GM18909 (cell line): ENCODE results near the gene CINP.

Experiments used
- ATAC-seq: cut with Tn5 transposase; IDR thresholded peaks from one replicate; pipeline ENCODE4 v1.9.1; 2021; ENCODE audit warnings: mild to moderate bottlenecking; ENCODE audit not compliant: unreplicated experiment, poor library complexity

The CINP gene

DNA sequence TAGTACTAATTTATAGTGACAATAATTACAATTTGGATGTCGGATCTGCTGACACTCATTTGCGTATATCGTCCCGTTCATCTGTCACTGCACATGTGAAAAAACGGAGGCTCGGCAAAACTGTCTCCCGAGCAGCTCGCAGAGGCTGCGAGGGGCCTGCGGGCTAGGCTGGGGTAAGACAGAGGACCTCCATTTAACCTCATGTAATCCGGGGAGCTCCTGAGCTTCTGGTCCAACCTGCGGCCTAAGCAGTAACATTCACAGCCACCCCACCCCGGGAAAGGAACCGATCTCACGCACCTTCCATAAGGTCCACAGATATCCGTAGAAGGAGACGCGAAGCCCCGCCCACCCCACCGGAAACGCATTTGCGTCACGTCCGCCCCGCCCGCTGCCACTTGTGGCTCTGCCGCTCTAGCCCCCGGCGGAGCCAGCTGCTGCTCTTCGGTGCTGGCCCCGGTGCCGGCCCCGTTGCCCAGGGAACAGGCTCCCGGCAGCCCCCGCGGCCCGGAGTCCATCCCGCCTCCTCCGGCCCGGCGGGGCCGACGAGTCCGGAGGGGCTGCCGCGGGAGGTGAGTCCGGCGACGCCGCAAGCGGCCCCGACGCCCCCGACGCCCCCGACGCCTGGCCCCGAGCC is at the start of gene CINP, which contains the start of gene TECPR2:
TSS of gene CINP (minus strand) at position 346 of the 637 bp plus-strand sequence. CDS start at position 307, 39 bp downstream.
TSS of gene TECPR2 (plus strand) at position 397 of the 637 bp plus-strand sequence. CDS start 13,781 bp downstream, outside the sequence.
- ATAC-seq, result peak; percentile 90

GRCh38 chr14:102408724-102409123 is 46.0 kb upstream of the CINP start:
- ATAC-seq, result no peak

- ATAC-seq, result no peak
Observed at GRCh38 chr14:102407258-102407657, 44.6 kb upstream of the CINP start.

- ATAC-seq, result no peak
Observed at GRCh38 chr14:102403028-102403427, 40.3 kb upstream of the CINP start.

DNA sequence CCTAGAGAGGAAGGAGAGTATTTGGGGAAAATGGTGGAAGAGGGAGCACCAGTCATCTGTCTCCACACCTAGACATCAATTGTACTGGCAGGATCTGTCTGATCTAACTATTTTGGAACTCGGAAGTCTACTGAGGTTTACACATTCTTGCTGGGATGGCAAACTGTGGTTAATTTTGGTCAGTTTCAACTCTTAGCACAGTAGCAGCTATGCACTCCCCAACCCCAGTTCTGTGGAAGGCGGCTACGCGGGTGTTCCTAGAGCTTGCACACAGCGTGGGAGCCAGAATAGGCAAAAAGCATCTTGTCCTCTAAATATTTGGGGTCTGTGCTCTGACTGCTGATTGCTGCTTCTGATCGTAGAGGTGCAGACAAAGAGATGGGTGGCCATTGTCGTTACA is 33.8 kb upstream of the CINP start:
- no peak for ATAC-seq

- ATAC-seq, result no peak
Observed at GRCh38 chr14:102394717-102395375, 32.2 kb upstream of the CINP start.

DNA sequence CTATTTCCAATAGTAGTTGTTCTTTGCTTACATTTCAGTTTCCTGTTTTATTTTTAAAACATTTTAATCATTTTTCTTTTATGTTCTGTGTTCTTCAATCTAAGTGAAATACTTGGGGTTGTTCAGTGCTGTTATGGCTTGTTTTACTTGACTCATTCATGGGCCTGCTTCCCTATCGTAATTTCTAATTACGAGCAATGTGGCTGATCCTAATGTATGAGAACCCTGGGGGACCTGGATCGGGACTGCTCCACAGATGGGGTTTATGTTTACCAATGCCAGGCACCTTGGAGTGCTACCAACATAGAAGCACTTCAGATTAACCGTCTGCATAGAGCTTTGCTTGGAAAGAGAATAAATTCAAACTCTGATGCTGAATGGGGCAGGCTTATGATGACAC is 29.8 kb upstream of the CINP start:
- ATAC-seq, result no peak

GRCh38 chr14:102390064-102390855 is 27.6 kb upstream of the CINP start:
- no peak for ATAC-seq

DNA sequence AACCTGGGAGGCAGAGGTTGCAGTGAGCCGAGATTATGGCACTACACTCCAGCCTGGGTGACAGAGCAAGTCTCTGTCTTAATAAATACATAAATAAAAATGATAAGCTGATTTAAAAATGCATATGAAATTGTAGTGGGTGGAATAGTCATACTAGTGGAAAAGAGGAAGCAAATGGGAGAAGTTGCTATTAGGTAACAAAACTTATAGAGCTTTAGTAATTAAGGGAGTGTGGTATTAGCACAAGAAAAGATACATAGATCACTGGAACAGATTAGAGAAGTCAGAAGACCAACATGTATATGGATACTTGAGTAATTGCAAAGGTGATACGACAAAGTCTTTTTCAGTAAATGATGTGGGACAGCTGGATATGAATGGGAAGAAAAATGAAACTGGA is 26.6 kb upstream of the CINP start:
- no peak for ATAC-seq

GRCh38 chr14:102387086-102387485 is 24.4 kb upstream of the CINP start:
- ATAC-seq, result no peak

GRCh38 chr14:102378830-102379229 is 16.1 kb upstream of the CINP start:
- ATAC-seq, result no peak

DNA sequence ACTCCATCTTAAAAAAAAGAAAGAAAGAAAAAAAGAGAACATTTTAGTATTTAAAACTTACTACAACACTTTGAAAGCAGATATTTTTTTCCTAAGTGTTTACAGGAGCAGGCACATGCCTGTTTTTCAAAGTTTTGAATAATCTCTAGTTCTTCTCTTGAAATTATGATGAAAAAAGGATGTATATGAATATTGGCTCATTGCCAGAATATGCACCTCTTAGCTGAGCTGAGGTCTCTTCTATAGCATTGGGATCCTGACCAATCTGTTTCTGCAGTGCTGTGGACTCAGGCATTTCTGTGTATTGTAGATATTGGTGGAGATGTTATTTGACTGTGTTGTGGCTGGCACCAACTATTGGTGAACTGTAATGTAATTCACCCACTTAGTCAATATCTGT is 15.0 kb upstream of the CINP start:
- no peak for ATAC-seq

DNA sequence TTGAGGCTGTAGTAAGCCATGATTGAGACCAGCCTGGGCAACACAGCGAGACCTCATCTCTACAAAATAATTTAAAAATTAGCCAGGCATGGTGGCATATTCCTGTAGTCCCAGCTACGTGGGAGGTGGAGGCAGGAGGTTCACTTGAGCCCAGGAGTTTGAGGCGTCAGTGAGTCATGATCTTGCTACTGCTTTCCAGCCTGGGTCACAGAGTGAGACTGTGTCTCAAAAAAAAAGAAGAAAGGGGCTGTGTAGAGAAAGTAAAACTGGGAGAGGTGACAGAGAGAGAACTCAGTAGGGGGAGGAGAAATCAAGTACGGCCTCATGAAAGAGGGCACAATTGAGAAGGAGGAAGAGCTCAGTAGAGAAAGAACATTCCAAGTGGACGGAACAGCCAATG is 12.4 kb upstream of the CINP start:
- ATAC-seq, result no peak

- ATAC-seq, result no peak
Observed at GRCh38 chr14:102374264-102374663, 11.6 kb upstream of the CINP start.

DNA sequence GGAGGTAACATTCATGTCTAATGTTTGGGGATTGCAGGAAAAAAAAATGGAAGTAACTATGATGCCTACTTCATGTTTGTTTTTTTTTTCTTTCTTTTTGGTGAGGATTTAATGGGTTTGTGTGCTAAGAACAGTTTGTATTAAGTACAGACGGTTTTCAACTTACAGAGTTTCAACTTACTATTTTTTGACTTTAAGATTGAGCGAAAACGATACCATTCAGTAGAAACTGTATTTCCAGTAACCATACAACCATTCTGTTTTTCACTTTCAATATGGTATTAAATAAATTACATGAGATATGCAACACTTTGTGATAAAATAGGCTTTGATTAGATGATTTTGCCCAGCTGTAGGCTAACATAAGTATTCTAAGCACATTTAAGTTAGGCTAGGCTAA is 10.4 kb upstream of the CINP start:
- no peak for ATAC-seq

GRCh38 chr14:102371361-102371760 is 8.7 kb upstream of the CINP start:
- no peak for ATAC-seq

GRCh38 chr14:102370305-102370809 is 7.7 kb upstream of the CINP start:
- no peak for ATAC-seq

- ATAC-seq, result peak; percentile 30
Observed at GRCh38 chr14:102363182-102363943, 673 bp upstream of the CINP start.

GRCh38 chr14:102362084-102362483 is 606 bp downstream of the CINP start:
- peak; percentile 34 for ATAC-seq

GRCh38 chr14:102360388-102360787 is 2.3 kb downstream of the CINP start:
- ATAC-seq, result no peak
